ENCODE data around the gene WDR75. TPM values are rescaled to one million over a fixed set of nuclear protein-coding genes. Genes with fewer than 3 reads are reported as not detected.

WDR75 gene
- total RNA-seq, 1 donor from 2014 or later = 24.7 TPM

DNA sequence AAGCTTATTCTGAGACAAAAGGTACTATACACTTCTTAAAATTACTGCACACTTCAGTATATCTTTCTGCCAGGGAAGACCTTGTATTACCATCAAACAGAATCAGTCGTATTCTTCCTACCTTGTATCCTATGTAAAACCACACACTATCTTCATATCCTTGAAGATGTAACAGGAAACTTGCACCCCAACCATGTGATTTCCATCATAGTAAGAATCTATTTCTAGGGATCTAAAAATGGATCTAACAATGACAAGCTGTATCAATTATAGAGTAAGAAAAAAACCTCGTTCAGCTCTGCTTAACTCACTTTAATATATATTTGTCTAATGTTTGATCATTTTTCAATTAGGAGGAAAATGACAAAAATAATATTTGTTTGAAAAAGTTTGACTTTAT is 60.2 kb downstream of the WDR75 start:
- H3K4me3 Mint-ChIP-seq (ENCODE audit: unreplicated experiment) = no peak overlapping the region
- H3K36me3 Mint-ChIP-seq (ENCODE audit: low read depth) = no peaks in the 10 kb centered on the region
- H3K27me3 Mint-ChIP-seq (ENCODE audit: low read depth) = no peaks in the 10 kb centered on the region
- TF ChIP-seq, protein P1, sequence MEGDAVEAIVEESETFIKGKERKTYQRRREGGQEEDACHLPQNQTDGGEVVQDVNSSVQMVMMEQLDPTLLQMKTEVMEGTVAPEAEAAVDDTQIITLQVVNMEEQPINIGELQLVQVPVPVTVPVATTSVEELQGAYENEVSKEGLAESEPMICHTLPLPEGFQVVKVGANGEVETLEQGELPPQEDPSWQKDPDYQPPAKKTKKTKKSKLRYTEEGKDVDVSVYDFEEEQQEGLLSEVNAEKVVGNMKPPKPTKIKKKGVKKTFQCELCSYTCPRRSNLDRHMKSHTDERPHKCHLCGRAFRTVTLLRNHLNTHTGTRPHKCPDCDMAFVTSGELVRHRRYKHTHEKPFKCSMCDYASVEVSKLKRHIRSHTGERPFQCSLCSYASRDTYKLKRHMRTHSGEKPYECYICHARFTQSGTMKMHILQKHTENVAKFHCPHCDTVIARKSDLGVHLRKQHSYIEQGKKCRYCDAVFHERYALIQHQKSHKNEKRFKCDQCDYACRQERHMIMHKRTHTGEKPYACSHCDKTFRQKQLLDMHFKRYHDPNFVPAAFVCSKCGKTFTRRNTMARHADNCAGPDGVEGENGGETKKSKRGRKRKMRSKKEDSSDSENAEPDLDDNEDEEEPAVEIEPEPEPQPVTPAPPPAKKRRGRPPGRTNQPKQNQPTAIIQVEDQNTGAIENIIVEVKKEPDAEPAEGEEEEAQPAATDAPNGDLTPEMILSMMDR (IDR thresholded peaks at IDR 0.05) = no peak
- H3K9me3 Mint-ChIP-seq (ENCODE audit: low read depth) = no peaks in the 10 kb centered on the region
- no peaks in the 10 kb centered on the region for H3K4me1 Mint-ChIP-seq (ENCODE audit: low read depth)
- DNase-seq (ENCODE audit: low spot score) = no peak
- no peak overlapping the region for H3K27ac Mint-ChIP-seq (ENCODE audit: unreplicated experiment)

DNA sequence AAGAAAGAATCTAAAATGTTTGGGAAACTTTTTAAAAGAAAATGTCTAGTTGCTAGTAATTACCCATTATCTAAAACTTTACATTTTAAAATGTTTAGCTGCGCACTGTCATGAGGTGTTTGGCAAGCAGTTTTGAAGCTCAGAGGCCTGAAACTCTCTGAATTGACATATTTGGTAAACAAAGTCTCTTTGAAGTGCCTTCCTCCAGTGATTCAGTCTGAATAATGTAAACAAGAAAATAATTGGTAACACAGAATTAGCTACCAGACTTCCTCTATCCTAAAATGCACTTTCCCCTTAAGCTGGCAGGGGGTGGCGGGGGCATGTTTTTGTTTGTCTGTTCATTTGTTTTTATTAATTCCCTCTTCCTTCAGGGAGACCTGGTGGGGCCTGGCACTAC is 61.4 kb downstream of the WDR75 start:
- Mint-ChIP-seq H3K4me1 (ENCODE audit: low read depth) (no peaks in the 10 kb centered on the region), H3K27me3 (ENCODE audit: low read depth) (no peaks in the 10 kb centered on the region), H3K27ac (ENCODE audit: unreplicated experiment) (no peak overlapping the region), H3K36me3 (ENCODE audit: low read depth) (no peaks in the 10 kb centered on the region), H3K4me3 (ENCODE audit: unreplicated experiment) (no peak overlapping the region), H3K9me3 (ENCODE audit: low read depth) (no peaks in the 10 kb centered on the region)
- TF ChIP-seq, protein P1 (IDR thresholded peaks at IDR 0.05) = no peak
- DNase-seq (ENCODE audit: low spot score) = no peak

DNA sequence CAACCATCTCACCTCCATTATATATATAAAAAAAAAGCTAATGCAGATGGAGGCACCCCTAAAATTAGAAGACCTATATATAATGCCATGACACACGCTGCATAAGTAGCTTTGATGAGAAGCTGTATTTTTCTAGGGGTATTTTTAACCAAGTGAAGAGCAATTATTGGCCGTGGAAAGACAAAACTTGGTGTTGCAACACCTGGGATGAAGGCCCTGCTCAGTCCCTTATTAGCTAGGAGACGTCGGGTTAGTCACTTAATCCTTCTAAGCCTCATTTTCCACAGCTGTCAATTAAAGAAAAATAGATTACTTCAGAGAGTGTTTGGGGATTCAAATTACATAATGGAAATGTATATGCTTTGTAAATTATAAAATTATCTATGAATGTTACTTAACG is 63.0 kb downstream of the WDR75 start:
- Mint-ChIP-seq H3K36me3 (ENCODE audit: low read depth) (peaks cover 6% of the 10 kb centered on the region), H3K27ac (ENCODE audit: unreplicated experiment) (no peak overlapping the region), H3K9me3 (ENCODE audit: low read depth) (peaks cover 6% of the 10 kb centered on the region), H3K4me3 (ENCODE audit: unreplicated experiment) (no peak overlapping the region), H3K27me3 (ENCODE audit: low read depth) (no peaks in the 10 kb centered on the region), H3K4me1 (ENCODE audit: low read depth) (no peaks in the 10 kb centered on the region)
- TF ChIP-seq, protein P1 (IDR thresholded peaks at IDR 0.05) = no peak
- no peak for DNase-seq (ENCODE audit: low spot score)

DNA sequence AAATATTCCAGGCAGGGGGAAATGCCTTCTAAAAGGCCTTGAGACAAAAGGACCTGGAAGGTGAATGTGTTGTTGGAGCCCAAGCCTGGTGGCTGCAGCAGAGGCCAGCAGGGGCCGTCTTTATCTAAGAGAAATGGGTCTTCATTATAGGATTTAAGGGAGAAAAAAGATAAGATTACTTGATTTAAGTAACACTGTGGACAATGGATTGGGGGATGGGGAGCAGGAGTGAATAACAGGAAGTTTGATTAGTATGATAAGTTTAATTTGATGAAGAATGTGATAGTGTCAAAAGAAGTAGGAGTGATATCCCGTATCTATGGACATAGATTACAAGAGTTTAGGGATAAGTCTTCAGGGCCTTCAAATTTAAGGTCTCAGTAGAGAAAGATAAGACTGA is 64.2 kb downstream of the WDR75 start:
- Mint-ChIP-seq H3K27me3 (ENCODE audit: low read depth) (no peaks in the 10 kb centered on the region), H3K36me3 (ENCODE audit: low read depth) (peaks cover 7% of the 10 kb centered on the region), H3K27ac (ENCODE audit: unreplicated experiment) (no peak overlapping the region), H3K4me3 (ENCODE audit: unreplicated experiment) (no peak overlapping the region), H3K4me1 (ENCODE audit: low read depth) (no peaks in the 10 kb centered on the region), H3K9me3 (ENCODE audit: low read depth) (peaks cover 7% of the 10 kb centered on the region)
- no peak for DNase-seq (ENCODE audit: low spot score)
- TF ChIP-seq, protein P1 (IDR thresholded peaks at IDR 0.05) = no peak

DNA sequence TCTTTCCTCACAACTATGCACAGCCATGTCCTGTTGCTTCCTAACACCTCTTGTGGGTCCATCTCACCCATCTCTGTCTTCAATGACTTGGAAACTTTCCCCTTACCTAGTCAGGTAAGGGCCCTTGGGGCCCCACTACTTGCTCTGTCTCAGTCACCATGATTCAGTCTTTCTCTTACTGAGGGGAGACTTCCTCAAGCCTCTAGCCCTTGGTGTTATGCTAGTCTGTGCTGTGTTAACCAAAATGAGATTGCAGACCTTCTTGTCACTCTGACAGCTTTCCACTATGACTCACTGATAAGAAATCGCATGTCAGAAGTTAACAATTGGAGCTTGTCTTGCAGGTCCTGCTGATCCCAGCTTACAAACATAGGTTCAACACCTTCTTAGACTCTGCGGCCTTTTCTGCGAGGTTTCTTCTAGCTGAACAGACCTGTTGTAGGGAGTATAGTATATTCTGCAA is 65.3 kb downstream of the WDR75 start:
- Mint-ChIP-seq H3K9me3 (ENCODE audit: low read depth) (peaks cover 7% of the 10 kb centered on the region), H3K27ac (ENCODE audit: unreplicated experiment) (no peak overlapping the region), H3K4me1 (ENCODE audit: low read depth) (no peaks in the 10 kb centered on the region), H3K27me3 (ENCODE audit: low read depth) (no peaks in the 10 kb centered on the region), H3K4me3 (ENCODE audit: unreplicated experiment) (no peak overlapping the region), H3K36me3 (ENCODE audit: low read depth) (peaks cover 7% of the 10 kb centered on the region)
- TF ChIP-seq, protein P1 (IDR thresholded peaks at IDR 0.05) = no peak
- DNase-seq (ENCODE audit: low spot score) = no peak

Data from chondrocyte (in vitro differentiated cells).